GM18951 (cell line): Measurements from ENCODE around the gene NEUROD6.

ENCODE experiments used
- POLR2A ChIP-seq: IDR thresholded peaks from 4 replicates; pipeline ENCODE4 v1.6.1; 2011; ENCODE audit warnings: mild to moderate bottlenecking; ENCODE audit not compliant: insufficient read length, insufficient read depth; ENCODE audit errors: extremely low read depth
- in situ Hi-C: fragments of 300-500 bp; cut with MboI; formaldehyde crosslinking; loops from one replicate; pipeline ENCODE4 v1.12.0; 2022; ENCODE audit warnings: low sequenced_read_pairs, mixed read lengths, inconsistent platforms; ENCODE audit not compliant: unreplicated experiment

Gene NEUROD6

GRCh38 chr7:31318313-31318712, 22.2 kb downstream of the NEUROD6 start:
- no peak for TF ChIP-seq POLR2A
- in situ Hi-C loops: no loop called here

GRCh38 chr7:31316876-31317275, 23.6 kb downstream of the NEUROD6 start:
- in situ Hi-C loops: no loop called here
- TF ChIP-seq POLR2A: no peak

- TF ChIP-seq POLR2A: no peak
- in situ Hi-C loops: no loop called here
These were observed 24.8 kb downstream of the NEUROD6 start for GRCh38 chr7:31315758-31316157.

GRCh38 chr7:31314781-31315180, 25.7 kb downstream of the NEUROD6 start:
- TF ChIP-seq POLR2A: no peak
- in situ Hi-C loops: no loop called here

GRCh38 chr7:31312889-31313288, 27.6 kb downstream of the NEUROD6 start:
- no peak for TF ChIP-seq POLR2A
- in situ Hi-C loops: no loop called here

GRCh38 chr7:31311552-31311951, 29.0 kb downstream of the NEUROD6 start:
- in situ Hi-C loops: no loop called here
- no peak for TF ChIP-seq POLR2A

GRCh38 chr7:31310321-31310935, 30.1 kb downstream of the NEUROD6 start:
- TF ChIP-seq POLR2A: no peak
- in situ Hi-C loops: no loop called here

GRCh38 chr7:31309407-31309806, 31.1 kb downstream of the NEUROD6 start:
- no peak for TF ChIP-seq POLR2A
- in situ Hi-C loops: loop anchor here (5.0 kb wide), 1 partner anchor 42 kb away; no protein-coding TSS in a partner anchor

- no peak for TF ChIP-seq POLR2A
- in situ Hi-C loops: loop anchor here (5.0 kb wide), 1 partner anchor 41 kb away; no protein-coding TSS in a partner anchor
These were observed 31.9 kb downstream of the NEUROD6 start for GRCh38 chr7:31308652-31309051.

- in situ Hi-C loops: loop anchor here (5.0 kb wide), 1 partner anchor 41 kb away; no protein-coding TSS in a partner anchor
- TF ChIP-seq POLR2A: no peak
These were observed 32.6 kb downstream of the NEUROD6 start for GRCh38 chr7:31307972-31308371.

GRCh38 chr7:31305260-31305659, 35.3 kb downstream of the NEUROD6 start:
- in situ Hi-C loops: loop anchor here (5.0 kb wide), 1 partner anchor 38 kb away; no protein-coding TSS in a partner anchor
- no peak for TF ChIP-seq POLR2A

- no peak for TF ChIP-seq POLR2A
- in situ Hi-C loops: no loop called here
These were observed 36.1 kb downstream of the NEUROD6 start for GRCh38 chr7:31304446-31304845.

GRCh38 chr7:31302356-31302755, 38.2 kb downstream of the NEUROD6 start:
- TF ChIP-seq POLR2A: no peak
- in situ Hi-C loops: no loop called here

- in situ Hi-C loops: no loop called here
- TF ChIP-seq POLR2A: no peak
These were observed 41.2 kb downstream of the NEUROD6 start for GRCh38 chr7:31299336-31299735.
